ENCODE measurements around the gene ANKRD33B. TPM values are rescaled to one million over a fixed set of nuclear protein-coding genes. Genes with fewer than 3 reads are reported as not detected.

Gene ANKRD33B
- total and polyA plus RNA-seq, 2 of the 8 experiments (the other 6 are each of a cell fraction or from before 2014, with no cell fraction given) = 6.9 to 20.6 TPM

DNA sequence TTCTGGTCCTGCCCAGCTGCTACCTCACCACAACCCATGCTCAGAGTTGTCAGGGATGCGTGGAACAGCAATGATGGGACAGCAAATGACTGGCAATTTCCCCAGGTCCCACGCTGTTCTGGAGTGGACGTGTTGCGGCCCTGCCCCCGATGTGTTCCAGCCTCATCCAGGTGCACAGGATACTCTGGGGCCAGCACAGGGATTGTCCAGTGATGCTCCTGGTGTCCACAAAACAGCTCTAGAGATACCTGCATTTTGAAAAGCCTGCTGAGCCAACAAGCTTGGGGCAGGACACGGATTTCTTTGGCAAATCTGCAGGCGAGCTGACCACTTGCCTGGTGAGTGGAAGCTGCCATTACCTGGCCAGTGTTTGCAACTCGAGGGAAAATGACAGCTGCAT lies 88.7 kb downstream of the ANKRD33B start:
- Histone ChIP-seq H3K23ac (ENCODE audit: insufficient read length) (no peak overlapping the region), H3K79me2 (ENCODE audit: control insufficient read depth in 1 of 2, insufficient read depth in 2 of 2, low read length in 2 of 2) (no peaks in the 10 kb centered on the region; a peak in 1 of 4 replicates), H2BK15ac (ENCODE audit: low read length) (no peak overlapping the region), H3K56ac (replicated peaks; ENCODE audit: insufficient read length, low read depth, low read length) (no peak overlapping the region), H2BK12ac (ENCODE audit: low read depth, low read length) (no peak overlapping the region), H3K27ac (ENCODE audit: low read depth, low read length) (no peak overlapping the region), H2AFZ (ENCODE audit: low read length) (no peak overlapping the region), H3K23me2 (ENCODE audit: low read depth, low read length) (0 out of 2 replicates have a peak, but pooled peaks cover 2% of the 10 kb centered on the region), H3K9ac (replicated peaks in 1 of 4; ENCODE audit: extremely low read depth in 1 of 4, low read depth in 3 of 4, low read length in 3 of 4) (no peak overlapping the region), H4K8ac (ENCODE audit: extremely low read depth, insufficient read depth, low read length) (no peak overlapping the region), H3K36me3 (ENCODE audit: control insufficient read depth in 2 of 4, insufficient read depth in 4 of 4, low read length in 3 of 4) (peaks cover 0 to 13% (median under 1%) of the 10 kb centered on the region in 4 experiments; a peak in 5 of 8 replicates), H2BK20ac (ENCODE audit: low read length) (no peak overlapping the region), H3K4ac (replicated peaks; ENCODE audit: insufficient read length, low read depth, low read length) (no peak overlapping the region), H2BK5ac (ENCODE audit: low read depth, low read length) (no peak overlapping the region), H3K4me2 (ENCODE audit: insufficient read depth in 1 of 2, low read depth in 2 of 2, low read length in 2 of 2) (no peak overlapping the region), H2AK5ac (ENCODE audit: low read depth, low read length) (no peak overlapping the region), H3K18ac (ENCODE audit: extremely low read depth, low read length) (no peak overlapping the region), H3K4me3 (ENCODE audit: extremely low read depth in 1 of 4, insufficient read depth in 2 of 4, low read depth in 3 of 4, low read length in 4 of 4) (no peak overlapping the region), H4K20me1 (replicated peaks in 1 of 2; ENCODE audit: control insufficient read depth in 1 of 2, insufficient read depth in 2 of 2, low read length in 2 of 2) (peaks cover 0 to 5% of the 10 kb centered on the region in 2 experiments), H4K91ac (replicated peaks; ENCODE audit: insufficient read length, low read length) (no peak overlapping the region), H3K27me3 (replicated peaks in 1 of 4; ENCODE audit: control insufficient read depth in 3 of 4, extremely low read depth in 1 of 4, insufficient read depth in 3 of 4, low read length in 3 of 4) (no peaks in the 10 kb centered on the region), H3K4me1 (replicated peaks in 1 of 4; ENCODE audit: control insufficient read depth in 3 of 4, insufficient read depth in 4 of 4, low read length in 3 of 4) (peaks cover 2 to 13% (median 6%) of the 10 kb centered on the region in 4 experiments), H3K79me1 (ENCODE audit: low read depth, low read length) (peaks cover 6% of the 10 kb centered on the region), H3K9me3 (ENCODE audit: insufficient read depth in 2 of 2, low read depth in 1 of 2, low read length in 1 of 2) (no peaks in the 10 kb centered on the region), H3K14ac (ENCODE audit: insufficient read length) (no peak overlapping the region), H2BK120ac (replicated peaks; ENCODE audit: low read depth, low read length) (no peak overlapping the region), H4K5ac (ENCODE audit: insufficient read length, low read depth, low read length) (no peak overlapping the region)
- POLR2A ChIA-PET (ENCODE audit: partially characterized antibody) = interaction anchor here (0.6 to 1.2 kb wide), 5 partner anchors 9 to 22 kb away, joined by 3 read pairs; no protein-coding TSS in a partner anchor
- WGBS, 2 experiments (ENCODE audit: extremely low coverage in 1 of 2, insufficient coverage in 1 of 2, insufficient read length in 1 of 2, insufficient replicate concordance in 2 of 2, low coverage in 1 of 2, low lambda C conversion rate in 2 of 2, missing lambda C conversion rate in 1 of 2) = 92% methylated on average over 8 of the region's 8 CpGs; no CpG with 5 or more reads in 1 of the 2 experiments
- CTCF ChIA-PET (ENCODE audit: partially characterized antibody) = interaction anchor here (0.6 to 1.9 kb wide), 11 partner anchors 14 to 224 kb away, joined by 3 to 12 read pairs (median 3); no protein-coding TSS in a partner anchor
- FAIRE-seq = no peak
- DNase-seq (ENCODE audit: low read depth in 1 of 2, low spot score in 2 of 2) = no peak
- TF ChIP-seq KDM5A (IDR thresholded peaks at IDR 0.05; ENCODE audit: low read length) = no peak
- no peak for TF ChIP-seq GTF2F1 (IDR thresholded peaks at IDR 0.05; ENCODE audit: borderline replicate concordance, low read depth, low read length)
- no peak for TF ChIP-seq ZNF274 (IDR thresholded peaks at IDR 0.05; ENCODE audit: borderline replicate concordance, extremely low read depth, low read length)
- TF ChIP-seq HDAC2 (IDR thresholded peaks at IDR 0.05; ENCODE audit: borderline replicate concordance in 1 of 2, low read depth in 2 of 2, low read length in 2 of 2) = no peak
- no peak for TF ChIP-seq SRF (IDR thresholded peaks at IDR 0.05; ENCODE audit: low read depth, low read length)
- no peak for TF ChIP-seq MAFK (IDR thresholded peaks at IDR 0.05; ENCODE audit: low read depth, low read length)
- no peak for TF ChIP-seq RFX5 (IDR thresholded peaks at IDR 0.05; ENCODE audit: borderline replicate concordance, low read depth, low read length)
- no peak for TF ChIP-seq TEAD4 (IDR thresholded peaks at IDR 0.05; ENCODE audit: low read depth, low read length)
- no peak for TF ChIP-seq TCF12 (IDR thresholded peaks at IDR 0.05; ENCODE audit: low read depth, low read length)
- TF ChIP-seq SIRT6 (IDR thresholded peaks at IDR 0.05; ENCODE audit: low read length) = no peak
- no peak for TF ChIP-seq BRCA1 (IDR thresholded peaks at IDR 0.05; ENCODE audit: low read depth, low read length)
- TF ChIP-seq EGR1 (IDR thresholded peaks at IDR 0.05; ENCODE audit: borderline replicate concordance, low read depth, low read length) = no peak
- no peak for TF ChIP-seq SP1 (IDR thresholded peaks at IDR 0.05; ENCODE audit: low read depth, low read length)
- TF ChIP-seq CBX5 (IDR thresholded peaks at IDR 0.05; ENCODE audit: low read depth, low read length) = no peak
- TF ChIP-seq CREB1 (IDR thresholded peaks at IDR 0.05) = no peak
- no peak for TF ChIP-seq FOSL1 (IDR thresholded peaks at IDR 0.05; ENCODE audit: insufficient read depth, low read depth, low read length)
